Panc1 (cell line): ENCODE data around the gene NAA80.

Experiments
- POLR2AphosphoS5 ChIP-seq: IDR thresholded peaks from 2 replicates; pipeline ENCODE4 v1.6.1; 2012; ENCODE audit warnings: mild to moderate bottlenecking, low read depth, low read length, moderate library complexity
- TF ChIP-seq, protein P1 (sequence below): fragments of 450-650 bp; IDR thresholded peaks from 2 replicates; pipeline ENCODE4 v1.5.1; 2017; ENCODE audit warnings: mild to moderate bottlenecking
- TF ChIP-seq, protein P2 (sequence below), 2 experiments: IDR thresholded peaks; 2 replicates each; pipeline ENCODE4 v1.6.1; 2011 to 2012; ENCODE audit warnings: low read depth in 2 of 2, control low read depth in 1 of 2, low read length in 1 of 2, mild to moderate bottlenecking in 1 of 2, moderate library complexity in 1 of 2; ENCODE audit not compliant: insufficient read depth in 1 of 2

DNA sequence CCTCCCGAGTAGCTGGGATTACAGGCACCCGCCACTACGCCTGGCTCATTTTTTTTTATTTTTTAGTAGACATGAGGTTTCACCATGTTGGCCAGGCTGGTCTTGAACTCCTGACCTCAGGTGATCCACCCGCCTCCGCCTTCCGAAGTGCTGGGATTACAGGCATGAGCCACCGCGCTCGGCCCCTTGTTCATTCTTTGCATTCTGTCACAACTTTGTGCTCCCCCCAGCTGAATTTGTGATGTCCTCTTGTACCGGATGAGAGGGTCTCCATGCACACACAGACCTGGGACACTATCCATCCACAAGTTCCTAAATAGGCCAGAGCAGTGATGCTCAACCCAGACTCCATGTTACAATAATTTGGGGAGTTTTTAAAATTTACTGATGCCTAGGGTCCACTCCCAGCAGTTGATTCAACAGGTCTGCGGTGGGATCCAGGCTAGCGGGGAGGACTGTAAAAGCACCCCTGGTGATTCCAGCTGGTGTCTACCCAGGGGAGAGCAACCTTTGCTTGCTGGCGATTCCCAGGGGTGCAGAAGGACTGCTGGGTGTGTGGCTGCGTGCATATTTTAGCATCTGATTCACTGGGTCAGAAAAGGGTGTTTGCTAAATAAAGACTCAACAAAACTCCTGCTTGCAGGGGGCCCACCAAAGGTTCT is 40.4 kb upstream of the NAA80 start:
- TF ChIP-seq, protein P1, sequence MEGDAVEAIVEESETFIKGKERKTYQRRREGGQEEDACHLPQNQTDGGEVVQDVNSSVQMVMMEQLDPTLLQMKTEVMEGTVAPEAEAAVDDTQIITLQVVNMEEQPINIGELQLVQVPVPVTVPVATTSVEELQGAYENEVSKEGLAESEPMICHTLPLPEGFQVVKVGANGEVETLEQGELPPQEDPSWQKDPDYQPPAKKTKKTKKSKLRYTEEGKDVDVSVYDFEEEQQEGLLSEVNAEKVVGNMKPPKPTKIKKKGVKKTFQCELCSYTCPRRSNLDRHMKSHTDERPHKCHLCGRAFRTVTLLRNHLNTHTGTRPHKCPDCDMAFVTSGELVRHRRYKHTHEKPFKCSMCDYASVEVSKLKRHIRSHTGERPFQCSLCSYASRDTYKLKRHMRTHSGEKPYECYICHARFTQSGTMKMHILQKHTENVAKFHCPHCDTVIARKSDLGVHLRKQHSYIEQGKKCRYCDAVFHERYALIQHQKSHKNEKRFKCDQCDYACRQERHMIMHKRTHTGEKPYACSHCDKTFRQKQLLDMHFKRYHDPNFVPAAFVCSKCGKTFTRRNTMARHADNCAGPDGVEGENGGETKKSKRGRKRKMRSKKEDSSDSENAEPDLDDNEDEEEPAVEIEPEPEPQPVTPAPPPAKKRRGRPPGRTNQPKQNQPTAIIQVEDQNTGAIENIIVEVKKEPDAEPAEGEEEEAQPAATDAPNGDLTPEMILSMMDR = no peak
- TF ChIP-seq POLR2AphosphoS5 = no peak
- TF ChIP-seq, protein P2, sequence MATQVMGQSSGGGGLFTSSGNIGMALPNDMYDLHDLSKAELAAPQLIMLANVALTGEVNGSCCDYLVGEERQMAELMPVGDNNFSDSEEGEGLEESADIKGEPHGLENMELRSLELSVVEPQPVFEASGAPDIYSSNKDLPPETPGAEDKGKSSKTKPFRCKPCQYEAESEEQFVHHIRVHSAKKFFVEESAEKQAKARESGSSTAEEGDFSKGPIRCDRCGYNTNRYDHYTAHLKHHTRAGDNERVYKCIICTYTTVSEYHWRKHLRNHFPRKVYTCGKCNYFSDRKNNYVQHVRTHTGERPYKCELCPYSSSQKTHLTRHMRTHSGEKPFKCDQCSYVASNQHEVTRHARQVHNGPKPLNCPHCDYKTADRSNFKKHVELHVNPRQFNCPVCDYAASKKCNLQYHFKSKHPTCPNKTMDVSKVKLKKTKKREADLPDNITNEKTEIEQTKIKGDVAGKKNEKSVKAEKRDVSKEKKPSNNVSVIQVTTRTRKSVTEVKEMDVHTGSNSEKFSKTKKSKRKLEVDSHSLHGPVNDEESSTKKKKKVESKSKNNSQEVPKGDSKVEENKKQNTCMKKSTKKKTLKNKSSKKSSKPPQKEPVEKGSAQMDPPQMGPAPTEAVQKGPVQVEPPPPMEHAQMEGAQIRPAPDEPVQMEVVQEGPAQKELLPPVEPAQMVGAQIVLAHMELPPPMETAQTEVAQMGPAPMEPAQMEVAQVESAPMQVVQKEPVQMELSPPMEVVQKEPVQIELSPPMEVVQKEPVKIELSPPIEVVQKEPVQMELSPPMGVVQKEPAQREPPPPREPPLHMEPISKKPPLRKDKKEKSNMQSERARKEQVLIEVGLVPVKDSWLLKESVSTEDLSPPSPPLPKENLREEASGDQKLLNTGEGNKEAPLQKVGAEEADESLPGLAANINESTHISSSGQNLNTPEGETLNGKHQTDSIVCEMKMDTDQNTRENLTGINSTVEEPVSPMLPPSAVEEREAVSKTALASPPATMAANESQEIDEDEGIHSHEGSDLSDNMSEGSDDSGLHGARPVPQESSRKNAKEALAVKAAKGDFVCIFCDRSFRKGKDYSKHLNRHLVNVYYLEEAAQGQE (IDR thresholded peaks at IDR 0.05; ENCODE audit: insufficient read depth in 1 of 2, low read depth in 2 of 2, low read length in 1 of 2) = no peak
